MM.1S (cell line): ENCODE measurements around the gene SMG6.

Source experiments
- DNase-seq: peaks from one replicate; pipeline ENCODE4 v3.0.0-alpha.2; 2015
- H2AFZ ChIP-seq: fragments of 300-600 bp; sonication (generic); 2 replicates; pipeline ENCODE4 v1.6.0; 2016; ENCODE audit warnings: antibody characterized with exemption, low read length
- H3F3A ChIP-seq: fragments of 300-600 bp; sonication (generic); 2 replicates; pipeline ENCODE4 v1.6.1; 2016; ENCODE audit warnings: mild to moderate bottlenecking, antibody characterized with exemption, low read length, moderate library complexity, mixed read lengths; ENCODE audit not compliant: insufficient read depth
- H3K27ac ChIP-seq: fragments of 300-600 bp; sonication (generic); 2 replicates; pipeline ENCODE4 v1.5.1; 2016; ENCODE audit warnings: mild to moderate bottlenecking, low read length
- H3K27me3 ChIP-seq: fragments of 300-600 bp; sonication (generic); replicated peaks from 2 replicates; pipeline ENCODE4 v1.6.0; 2016; ENCODE audit warnings: low read length; ENCODE audit not compliant: insufficient read depth
- H3K36me3 ChIP-seq: fragments of 300-600 bp; sonication (generic); replicated peaks from 2 replicates; pipeline ENCODE4 v1.6.1; 2016; ENCODE audit warnings: mild to moderate bottlenecking, low read length, mixed read lengths; ENCODE audit not compliant: insufficient read depth
- H3K4me1 ChIP-seq: fragments of 300-600 bp; sonication (generic); 2 replicates; pipeline ENCODE4 v1.6.1; 2016; ENCODE audit warnings: low read length, mixed read lengths
- H3K4me2 ChIP-seq: fragments of 300-600 bp; sonication (generic); 2 replicates; pipeline ENCODE4 v1.6.0; 2016; ENCODE audit warnings: low read depth, low read length
- H3K4me3 ChIP-seq: fragments of 300-600 bp; sonication (generic); 2 replicates; pipeline ENCODE4 v1.5.1; 2016; ENCODE audit warnings: low read length, mixed read lengths
- H3K79me2 ChIP-seq: fragments of 300-600 bp; sonication (generic); 2 replicates; pipeline ENCODE4 v1.6.1; 2016; ENCODE audit warnings: mixed run types, low read length, mixed read lengths
- H3K9ac ChIP-seq: fragments of 300-600 bp; sonication (generic); 2 replicates; pipeline ENCODE4 v1.6.1; 2016; ENCODE audit warnings: low read length, mixed read lengths
- H3K9me2 ChIP-seq: fragments of 300-600 bp; sonication (generic); replicated peaks from 2 replicates; pipeline ENCODE4 v1.6.1; 2016; ENCODE audit warnings: mild to moderate bottlenecking, low read length, mixed read lengths; ENCODE audit not compliant: insufficient read depth
- H3K9me3 ChIP-seq: fragments of 300-600 bp; sonication (generic); replicated peaks from 2 replicates; pipeline ENCODE4 v1.6.1; 2016; ENCODE audit warnings: mild to moderate bottlenecking, low read length, mixed read lengths; ENCODE audit not compliant: insufficient read depth
- H4K20me1 ChIP-seq: fragments of 300-600 bp; sonication (generic); 2 replicates; pipeline ENCODE4 v1.6.1; 2016; ENCODE audit warnings: mild to moderate bottlenecking, low read length, moderate library complexity, mixed read lengths; ENCODE audit not compliant: insufficient read depth
- EZH2 ChIP-seq: fragments of 300-600 bp; sonication (generic); optimal IDR thresholded peaks from 2 replicates; pipeline ENCODE3; 2017; ENCODE audit warnings: low read depth, mild to moderate bottlenecking, antibody characterized with exemption, low read length, mixed read lengths
- EZH2phosphoT487 ChIP-seq: fragments of 300-600 bp; sonication (generic); IDR thresholded peaks from 2 replicates; pipeline ENCODE4 v1.6.1; 2018; ENCODE audit warnings: antibody characterized with exemption, low read length
- TF ChIP-seq, protein P1 (sequence below): fragments of 300-600 bp; sonication (generic); IDR thresholded peaks from 2 replicates; pipeline ENCODE4 v1.5.1; 2016; ENCODE audit warnings: antibody characterized with exemption, low read length, mixed read lengths

The SMG6 gene

DNA sequence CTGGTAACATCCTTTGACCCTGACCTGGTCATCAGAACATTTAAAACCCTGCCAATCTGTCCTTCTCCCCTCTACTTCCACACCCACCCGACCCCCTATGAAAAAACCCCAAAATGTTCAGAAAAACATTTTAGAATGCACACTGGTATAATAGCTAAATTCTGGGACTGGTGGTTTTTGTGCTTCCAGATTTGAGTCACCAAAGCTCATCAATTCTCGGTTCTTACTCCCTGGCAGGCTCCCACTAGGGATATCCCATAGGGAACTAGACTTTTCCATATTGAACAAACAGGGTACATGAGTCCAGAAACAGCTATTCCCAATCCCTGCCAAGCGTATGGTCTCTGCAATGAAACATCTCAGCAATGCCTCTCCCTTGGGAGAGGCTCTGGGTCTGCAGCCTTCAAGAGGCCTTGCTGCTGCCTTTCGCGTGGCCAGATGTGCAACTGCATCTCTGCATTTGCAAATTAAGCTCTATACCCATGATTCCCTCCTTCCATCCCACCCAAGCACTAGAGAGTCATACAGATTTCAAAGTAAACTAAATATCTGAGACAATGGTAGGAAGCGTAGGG lies 67.7 kb downstream of the SMG6 start:
- Histone ChIP-seq H3K9me2 (no peaks in the 10 kb centered on the region), H3K27ac (no peak overlapping the region), H3F3A (peaks cover 31% of the 10 kb centered on the region), H3K4me3 (no peak overlapping the region), H3K9me3 (no peaks in the 10 kb centered on the region), H3K79me2 (peaks cover 14% of the 10 kb centered on the region; the same call in 1 of the 2 replicates), H4K20me1 (no peaks in the 10 kb centered on the region), H3K9ac (no peak overlapping the region), H3K4me2 (no peak overlapping the region), H3K4me1 (peaks cover 33% of the 10 kb centered on the region), H3K27me3 (no peaks in the 10 kb centered on the region), H2AFZ (no peak overlapping the region), H3K36me3 (no peaks in the 10 kb centered on the region)
- DNase-seq = no peak
- TF ChIP-seq EZH2 (no peak), EZH2phosphoT487 (no peak)
- TF ChIP-seq, protein P1, sequence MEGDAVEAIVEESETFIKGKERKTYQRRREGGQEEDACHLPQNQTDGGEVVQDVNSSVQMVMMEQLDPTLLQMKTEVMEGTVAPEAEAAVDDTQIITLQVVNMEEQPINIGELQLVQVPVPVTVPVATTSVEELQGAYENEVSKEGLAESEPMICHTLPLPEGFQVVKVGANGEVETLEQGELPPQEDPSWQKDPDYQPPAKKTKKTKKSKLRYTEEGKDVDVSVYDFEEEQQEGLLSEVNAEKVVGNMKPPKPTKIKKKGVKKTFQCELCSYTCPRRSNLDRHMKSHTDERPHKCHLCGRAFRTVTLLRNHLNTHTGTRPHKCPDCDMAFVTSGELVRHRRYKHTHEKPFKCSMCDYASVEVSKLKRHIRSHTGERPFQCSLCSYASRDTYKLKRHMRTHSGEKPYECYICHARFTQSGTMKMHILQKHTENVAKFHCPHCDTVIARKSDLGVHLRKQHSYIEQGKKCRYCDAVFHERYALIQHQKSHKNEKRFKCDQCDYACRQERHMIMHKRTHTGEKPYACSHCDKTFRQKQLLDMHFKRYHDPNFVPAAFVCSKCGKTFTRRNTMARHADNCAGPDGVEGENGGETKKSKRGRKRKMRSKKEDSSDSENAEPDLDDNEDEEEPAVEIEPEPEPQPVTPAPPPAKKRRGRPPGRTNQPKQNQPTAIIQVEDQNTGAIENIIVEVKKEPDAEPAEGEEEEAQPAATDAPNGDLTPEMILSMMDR = no peak

DNA sequence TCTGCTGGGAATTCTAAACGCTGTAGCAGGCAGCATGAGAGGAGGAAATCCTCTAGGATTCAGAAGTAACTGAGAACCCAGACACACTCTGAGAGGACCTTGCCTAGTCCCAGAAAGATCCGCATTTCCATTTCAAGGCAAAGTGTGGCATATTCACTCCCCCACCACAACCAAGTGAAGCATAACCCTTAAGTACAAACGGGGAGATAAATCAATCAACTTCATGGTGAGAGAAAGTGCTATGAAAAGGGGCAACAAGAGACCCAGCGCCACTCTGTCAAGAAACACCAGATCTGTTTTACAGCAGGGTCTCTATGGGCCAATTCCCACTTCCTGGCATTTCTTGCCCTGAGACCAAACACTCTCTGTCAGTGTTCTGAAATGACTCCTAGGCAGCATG lies 68.3 kb downstream of the SMG6 start:
- Histone ChIP-seq H3F3A (peaks cover 25% of the 10 kb centered on the region), H3K79me2 (peaks cover 14% of the 10 kb centered on the region; the same call in 1 of the 2 replicates), H3K36me3 (no peaks in the 10 kb centered on the region), H3K9ac (no peak overlapping the region), H4K20me1 (no peaks in the 10 kb centered on the region), H2AFZ (no peak overlapping the region), H3K27me3 (no peaks in the 10 kb centered on the region), H3K9me3 (no peaks in the 10 kb centered on the region), H3K4me2 (no peak overlapping the region), H3K27ac (no peak overlapping the region), H3K4me3 (no peak overlapping the region), H3K4me1 (peaks cover 27% of the 10 kb centered on the region), H3K9me2 (no peaks in the 10 kb centered on the region)
- no peak for DNase-seq
- no peak for TF ChIP-seq EZH2phosphoT487
- no peak for TF ChIP-seq EZH2
- TF ChIP-seq, protein P1 = no peak

DNA sequence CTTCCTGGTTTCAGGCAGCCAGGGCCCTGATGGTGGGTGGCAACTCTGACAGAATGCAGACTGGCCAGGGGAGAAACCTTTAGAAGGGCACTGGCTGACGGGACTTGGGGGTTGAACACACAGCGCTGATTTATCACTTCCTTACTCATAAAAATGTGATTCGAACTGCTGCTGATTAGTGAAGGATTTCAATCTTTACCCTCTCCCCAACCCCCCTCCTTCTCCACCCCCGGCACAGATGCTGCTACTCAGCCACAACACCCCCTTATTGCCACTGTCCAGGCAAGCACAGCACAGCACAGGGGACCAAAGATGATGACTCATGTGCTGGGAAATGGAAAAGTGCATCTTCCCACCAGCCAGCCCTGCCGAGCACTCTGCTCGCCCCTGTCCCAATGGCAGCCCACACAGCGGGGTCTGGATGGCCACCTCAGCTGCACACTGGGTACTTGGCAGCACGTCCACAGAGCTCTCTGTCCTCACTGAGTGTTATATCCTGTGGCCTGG lies 70.1 kb downstream of the SMG6 start:
- Histone ChIP-seq H3K9me3 (no peaks in the 10 kb centered on the region), H3K36me3 (no peaks in the 10 kb centered on the region), H3K27ac (no peak overlapping the region), H3K9me2 (no peaks in the 10 kb centered on the region), H3K4me3 (no peak overlapping the region), H2AFZ (no peak overlapping the region), H3K4me1 (peaks cover 13% of the 10 kb centered on the region), H3K79me2 (peaks cover 14% of the 10 kb centered on the region; the same call in 1 of the 2 replicates), H3K27me3 (no peaks in the 10 kb centered on the region), H3K9ac (no peak overlapping the region), H3F3A (peaks cover 8% of the 10 kb centered on the region), H3K4me2 (no peak overlapping the region), H4K20me1 (no peaks in the 10 kb centered on the region)
- DNase-seq = no peak
- no peak for TF ChIP-seq EZH2
- no peak for TF ChIP-seq EZH2phosphoT487
- TF ChIP-seq, protein P1 = no peak
